Naive B cell (primary cell): ENCODE data around the gene CDK14. TPM values are rescaled to one million over a fixed set of nuclear protein-coding genes. Genes with fewer than 3 reads are reported as not detected.

Source experiments
- ATAC-seq, 2 donors: fragments of 150-1000 bp; cut with Tn5 transposase; 2 replicates each; pipeline ENCODE4 v1.10.0; 2021; ENCODE audit warnings: low read depth in 2 of 2, mild to moderate bottlenecking in 2 of 2, moderate library complexity in 2 of 2
- DNase-seq: peaks from one replicate; pipeline ENCODE4 v3.0.0; 2022
- H3K27ac Mint-ChIP-seq, 6 donors: one replicate each; pipeline ENCODE4 v1.8.0; 2020 to 2022; ENCODE audit warnings: mild to moderate bottlenecking in 6 of 6, mixed read lengths in 6 of 6, moderate library complexity in 5 of 6, inconsistent platforms in 2 of 6
- H3K27me3 Mint-ChIP-seq, 3 donors: one replicate each; pipeline ENCODE4 v1.8.0; 2021 to 2022; ENCODE audit warnings: mixed read lengths in 3 of 3, mild to moderate bottlenecking in 1 of 3
- H3K36me3 Mint-ChIP-seq, 2 donors: one replicate each; pipeline ENCODE4 v1.8.0; 2020 to 2022; ENCODE audit warnings: mixed read lengths in 2 of 2, inconsistent platforms in 1 of 2, mild to moderate bottlenecking in 1 of 2
- H3K4me1 Mint-ChIP-seq, 3 donors: one replicate each; pipeline ENCODE4 v1.8.0; 2020 to 2022; ENCODE audit warnings: mixed read lengths in 3 of 3, inconsistent platforms in 1 of 3, mild to moderate bottlenecking in 1 of 3, moderate library complexity in 1 of 3
- H3K4me3 Mint-ChIP-seq, 8 donors: one replicate each; pipeline ENCODE4 v1.8.0; 2020 to 2022; ENCODE audit warnings: mild to moderate bottlenecking in 8 of 8, mixed read lengths in 8 of 8, moderate library complexity in 8 of 8, inconsistent platforms in 2 of 8
- H3K9me3 Mint-ChIP-seq, 7 donors: one replicate each; pipeline ENCODE4 v1.8.0; 2020 to 2022; ENCODE audit warnings: mixed read lengths in 7 of 7, mild to moderate bottlenecking in 5 of 7, inconsistent platforms in 2 of 7, moderate library complexity in 1 of 7
- polyA plus RNA-seq, 6 donors: library from polyadenylated mRNA; unstranded; fragments of 300-500 nt; fragmentation: Illumina TruSeq; gene quantifications; one replicate each; pipeline ENCODE4 v1.2.3, GENCODE V29; 2021; ENCODE audit warnings: low read depth in 6 of 6

The CDK14 gene
- polyA plus RNA-seq, 6 donors from 2014 or later = 22.8 to 55.5 (median 42.3) TPM

DNA sequence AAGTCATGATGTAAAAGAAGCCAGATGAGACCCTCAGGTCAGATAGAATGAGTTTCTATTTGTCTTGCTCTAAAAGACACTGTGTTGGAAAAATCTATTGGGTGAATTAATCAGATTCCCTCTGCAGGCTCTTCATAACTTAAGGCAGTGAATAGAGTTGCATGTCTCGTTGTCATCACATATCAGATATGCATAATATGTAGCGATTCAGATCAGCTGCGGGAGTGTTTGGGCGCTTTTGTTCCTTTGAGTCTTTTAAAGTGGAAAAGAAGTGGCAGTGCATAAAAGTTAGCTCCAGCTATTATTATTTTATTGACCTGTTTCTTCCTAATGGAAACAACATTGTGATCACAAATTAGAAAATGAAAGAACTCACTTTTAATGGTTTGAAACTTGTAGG, 84.4 kb downstream of the CDK14 start:
- DNase-seq (no peak), ATAC-seq (no peak)

GRCh38 chr7:90681336-90682022, 85.4 kb downstream of the CDK14 start:
- no peak for ATAC-seq
- Mint-ChIP-seq H3K27me3 (no peaks in the 10 kb centered on the region), H3K27ac (no peak overlapping the region), H3K4me1 (peaks cover 12 to 36% (median 34%) of the 10 kb centered on the region in 3 donors), H3K9me3 (no peaks in the 10 kb centered on the region), H3K36me3 (no peaks in the 10 kb centered on the region), H3K4me3 (no peak overlapping the region)
- no peak for DNase-seq

More for the DNA sequence above, 84.4 kb downstream of the CDK14 start:
- peaks cover 17 to 43% (median 41%) of the 10 kb centered on the region in 3 donors for H3K4me1 Mint-ChIP-seq
- no peak overlapping the region for H3K4me3 Mint-ChIP-seq
- no peaks in the 10 kb centered on the region for H3K9me3 Mint-ChIP-seq
- no peaks in the 10 kb centered on the region for H3K36me3 Mint-ChIP-seq
- H3K27me3 Mint-ChIP-seq = no peaks in the 10 kb centered on the region
- H3K27ac Mint-ChIP-seq = no peak overlapping the region

GRCh38 chr7:90686146-90686545, 90.0 kb downstream of the CDK14 start:
- H3K4me1 Mint-ChIP-seq = peaks cover 24 to 45% (median 41%) of the 10 kb centered on the region in 3 donors
- no peak overlapping the region for H3K4me3 Mint-ChIP-seq
- no peaks in the 10 kb centered on the region for H3K36me3 Mint-ChIP-seq
- no peak for ATAC-seq
- no peaks in the 10 kb centered on the region for H3K9me3 Mint-ChIP-seq
- H3K27me3 Mint-ChIP-seq = no peaks in the 10 kb centered on the region
- H3K27ac Mint-ChIP-seq = no peak overlapping the region
- no peak for DNase-seq

DNA sequence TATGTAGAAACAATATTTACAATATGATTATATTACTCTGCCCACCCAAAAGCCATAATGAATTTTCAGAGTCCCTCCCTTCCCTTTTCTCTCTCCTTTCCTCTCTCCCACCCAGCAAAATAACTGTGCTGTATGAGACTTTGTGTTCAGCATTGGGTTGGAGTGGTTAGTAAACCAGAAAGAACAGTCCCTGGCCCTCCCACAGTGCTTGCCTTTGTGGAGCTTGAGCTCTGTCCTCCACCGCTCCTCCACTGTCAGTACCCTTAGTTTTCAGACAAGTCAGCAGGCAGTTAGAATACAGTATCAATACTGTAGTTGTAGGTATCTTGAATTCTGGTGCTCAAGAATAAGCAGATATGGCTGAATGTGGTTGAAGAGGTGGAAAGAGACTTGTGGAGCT, 92.7 kb downstream of the CDK14 start:
- H3K4me1 Mint-ChIP-seq = peaks cover 32 to 46% (median 44%) of the 10 kb centered on the region in 3 donors
- H3K9me3 Mint-ChIP-seq = no peaks in the 10 kb centered on the region
- peaks cover 0 to 4% of the 10 kb centered on the region in 2 donors for H3K36me3 Mint-ChIP-seq
- no peak overlapping the region for H3K4me3 Mint-ChIP-seq
- peak overlapping the region in 3 of 6 donors; percentile 16 to 79 (median 44) for H3K27ac Mint-ChIP-seq
- no peaks in the 10 kb centered on the region for H3K27me3 Mint-ChIP-seq
- DNase-seq = no peak
- no peak for ATAC-seq

DNA sequence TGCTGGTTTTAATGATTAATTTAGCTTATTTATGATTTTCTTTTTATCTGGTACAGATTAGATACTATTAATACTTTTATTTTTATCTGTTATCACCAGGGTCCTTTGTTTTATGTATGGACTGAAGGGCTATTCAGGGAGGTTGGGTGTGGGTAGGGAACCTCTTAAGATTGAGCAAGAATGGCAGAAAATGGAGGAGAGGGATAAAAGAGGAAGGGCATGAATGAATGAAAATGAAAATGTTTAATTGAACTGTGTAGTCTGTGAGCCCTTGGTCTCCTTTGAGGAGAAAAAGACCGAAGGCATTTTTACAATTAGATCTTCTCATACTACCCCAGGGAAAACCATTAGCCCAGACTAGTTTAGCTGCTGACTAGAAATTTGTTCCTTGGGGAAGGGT, 93.1 kb downstream of the CDK14 start:
- no peak for DNase-seq
- ATAC-seq = peak in 1 of 2 donors; percentile 25
- H3K4me1 Mint-ChIP-seq = peaks cover 30 to 44% (median 43%) of the 10 kb centered on the region in 3 donors
- H3K9me3 Mint-ChIP-seq = no peaks in the 10 kb centered on the region
- peak overlapping the region in 2 of 8 donors; percentile 36 to 57 for H3K4me3 Mint-ChIP-seq
- no peaks in the 10 kb centered on the region for H3K27me3 Mint-ChIP-seq
- H3K36me3 Mint-ChIP-seq = peaks cover 0 to 6% of the 10 kb centered on the region in 2 donors
- H3K27ac Mint-ChIP-seq = peak overlapping the region in 3 of 6 donors; percentile 16 to 79 (median 44)

DNA sequence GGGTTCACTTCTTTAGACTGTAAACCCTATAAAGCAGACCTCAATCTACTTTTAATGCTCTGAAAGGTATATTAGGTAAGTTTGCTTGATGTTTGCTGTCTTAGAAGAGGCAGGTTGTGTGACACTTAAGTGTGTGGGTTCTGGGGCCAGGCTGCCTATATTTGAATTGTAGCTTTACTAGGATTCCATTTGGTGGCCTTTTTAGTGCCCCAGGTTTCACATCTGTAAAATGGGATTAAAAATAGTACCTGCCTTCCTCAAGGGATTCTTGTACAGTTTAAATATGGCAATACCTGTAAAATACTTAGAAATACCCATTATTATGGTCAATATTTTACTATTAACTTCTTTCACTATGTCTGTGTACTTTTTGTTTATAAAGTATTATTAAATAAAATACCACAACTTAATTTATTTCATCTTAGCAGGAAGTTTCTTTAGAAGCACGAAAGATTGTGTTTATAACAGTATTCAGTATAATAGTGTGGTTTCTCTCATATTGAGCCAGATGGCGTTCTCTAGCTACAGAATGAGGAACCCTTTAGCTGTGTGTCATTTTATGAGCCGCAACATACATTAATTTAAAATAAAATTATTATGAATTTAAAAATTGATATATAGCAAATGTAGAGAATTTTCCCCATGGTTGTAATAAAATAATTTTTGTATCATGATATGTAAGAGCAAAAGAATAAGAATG, 94.2 kb downstream of the CDK14 start:
- Mint-ChIP-seq H3K36me3 (peaks cover 0 to 6% of the 10 kb centered on the region in 2 donors), H3K4me1 (peaks cover 26 to 40% (median 39%) of the 10 kb centered on the region in 3 donors), H3K4me3 (no peak overlapping the region), H3K27ac (peak overlapping the region in 1 of 6 donors; percentile 22), H3K9me3 (no peaks in the 10 kb centered on the region), H3K27me3 (no peaks in the 10 kb centered on the region)
- ATAC-seq (peak; percentile 71 to 84), DNase-seq (no peak)

DNA sequence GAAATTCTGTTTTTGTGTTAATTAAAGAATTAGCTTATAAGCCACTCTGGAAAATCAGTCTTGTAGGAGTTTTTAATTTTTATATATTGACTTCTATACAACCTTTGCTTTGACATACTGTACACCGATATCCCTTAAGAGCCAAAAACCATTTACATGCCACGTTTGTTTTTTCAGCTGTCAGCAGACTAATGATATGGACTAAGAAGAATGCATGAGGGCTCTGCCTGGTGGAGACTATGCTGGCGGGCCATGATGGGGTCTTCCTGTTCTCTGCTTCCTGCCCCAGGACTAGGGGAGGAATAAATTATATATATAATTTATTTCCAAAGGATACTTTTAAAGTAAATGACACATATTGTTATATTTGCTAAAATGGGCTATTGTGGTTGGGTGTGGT, 96.3 kb downstream of the CDK14 start:
- Mint-ChIP-seq H3K27ac (no peak overlapping the region), H3K36me3 (peaks cover 12 to 14% of the 10 kb centered on the region in 2 donors), H3K4me1 (peaks cover 32 to 43% (median 41%) of the 10 kb centered on the region in 3 donors), H3K4me3 (no peak overlapping the region), H3K27me3 (no peaks in the 10 kb centered on the region), H3K9me3 (peaks cover 0 to 4% (median 0%) of the 10 kb centered on the region in 7 donors)
- ATAC-seq (no peak), DNase-seq (no peak)

DNA sequence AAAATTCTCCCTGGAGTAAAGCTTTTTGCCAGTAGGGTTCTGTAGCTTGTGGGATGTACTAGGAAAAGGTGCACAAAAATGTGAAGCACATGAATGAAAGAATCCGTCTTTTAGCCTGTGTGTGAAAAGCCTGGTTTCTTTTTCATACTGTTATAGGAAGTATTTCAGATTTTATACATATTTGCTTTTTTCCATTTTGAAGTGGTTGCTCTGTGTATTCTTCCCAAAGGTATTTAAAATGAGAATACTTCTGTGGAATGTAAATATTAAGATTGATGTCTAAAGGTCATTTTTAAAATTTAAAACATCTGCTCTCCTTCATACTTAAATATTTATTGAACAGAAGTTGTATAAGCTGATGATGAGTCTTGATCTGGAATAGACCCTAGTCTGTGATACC, 96.8 kb downstream of the CDK14 start:
- peaks cover 12 to 14% of the 10 kb centered on the region in 2 donors for H3K36me3 Mint-ChIP-seq
- no peak overlapping the region for H3K4me3 Mint-ChIP-seq
- DNase-seq (no peak), ATAC-seq (no peak)
- H3K4me1 Mint-ChIP-seq = peaks cover 31 to 39% (median 36%) of the 10 kb centered on the region in 3 donors
- H3K27ac Mint-ChIP-seq = no peak overlapping the region
- peaks cover 0 to 4% (median 0%) of the 10 kb centered on the region in 7 donors for H3K9me3 Mint-ChIP-seq
- no peaks in the 10 kb centered on the region for H3K27me3 Mint-ChIP-seq

DNA sequence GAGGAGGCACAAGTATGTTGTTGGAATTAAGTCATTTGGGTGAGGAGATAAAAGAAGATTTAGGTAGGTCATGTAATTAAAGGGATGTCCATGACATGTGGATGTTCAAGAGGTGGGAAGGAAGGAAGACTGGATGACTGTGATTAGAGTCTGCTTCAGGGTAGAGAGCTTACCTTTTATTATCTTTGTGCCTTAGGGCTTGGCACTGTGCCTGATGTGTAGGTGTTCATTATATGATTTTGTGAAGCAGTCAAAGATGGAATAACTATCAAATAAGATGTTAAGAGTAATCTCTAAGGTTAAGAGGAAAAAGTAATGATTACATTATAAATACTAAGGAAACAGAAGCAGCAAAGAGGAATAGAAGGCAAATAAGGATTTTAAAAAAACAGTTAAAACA, 97.8 kb downstream of the CDK14 start:
- DNase-seq (no peak), ATAC-seq (no peak)
- no peaks in the 10 kb centered on the region for H3K27me3 Mint-ChIP-seq
- H3K4me1 Mint-ChIP-seq = peaks cover 32 to 42% (median 37%) of the 10 kb centered on the region in 3 donors
- H3K36me3 Mint-ChIP-seq = peaks cover 12 to 14% of the 10 kb centered on the region in 2 donors
- no peak overlapping the region for H3K4me3 Mint-ChIP-seq
- H3K27ac Mint-ChIP-seq = peak overlapping the region in 3 of 6 donors; percentile 1 to 18 (median 2)
- H3K9me3 Mint-ChIP-seq = peaks cover 0 to 4% (median 0%) of the 10 kb centered on the region in 7 donors

- ATAC-seq (no peak), DNase-seq (no peak)
- Mint-ChIP-seq H3K27ac (peak overlapping the region in 4 of 6 donors; percentile 29 to 86 (median 66)), H3K9me3 (peaks cover 0 to 4% (median 0%) of the 10 kb centered on the region in 7 donors), H3K36me3 (peaks cover 14 to 15% of the 10 kb centered on the region in 2 donors), H3K4me3 (peak overlapping the region in 1 of 8 donors; percentile 21), H3K27me3 (no peaks in the 10 kb centered on the region), H3K4me1 (peaks cover 36 to 47% (median 45%) of the 10 kb centered on the region in 3 donors)
Observed at GRCh38 chr7:90698616-90699015, 102.5 kb downstream of the CDK14 start.

- no peak for DNase-seq
- peaks cover 33 to 55% (median 47%) of the 10 kb centered on the region in 3 donors for H3K4me1 Mint-ChIP-seq
- peaks cover 10 to 11% of the 10 kb centered on the region in 2 donors for H3K36me3 Mint-ChIP-seq
Observed at GRCh38 chr7:90701021-90701420, 104.9 kb downstream of the CDK14 start.

DNA sequence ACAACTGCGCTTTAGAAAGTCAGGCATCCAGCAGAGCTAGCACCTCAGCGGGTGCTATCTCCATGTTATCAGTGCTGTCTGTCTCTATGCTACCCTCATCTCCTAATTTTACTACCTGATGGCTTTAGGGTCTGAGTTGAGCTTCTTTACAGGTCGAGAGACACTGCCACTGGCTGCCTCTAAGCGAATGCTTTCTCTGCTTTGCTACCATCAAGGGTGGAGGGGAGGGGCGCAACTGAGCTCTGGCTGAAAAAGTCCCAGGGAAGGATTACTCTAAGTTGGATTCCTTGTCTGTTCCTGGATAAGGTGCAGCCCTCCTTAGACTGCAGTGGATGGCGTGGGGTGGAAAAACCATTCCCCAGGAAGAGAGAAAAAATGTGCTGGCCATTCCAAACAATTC, 105.7 kb downstream of the CDK14 start:
- peaks cover 3 to 7% of the 10 kb centered on the region in 2 donors for H3K36me3 Mint-ChIP-seq
- DNase-seq = no peak
- peak overlapping the region in 4 of 8 donors; percentile 2 to 71 (median 35) for H3K4me3 Mint-ChIP-seq
- peaks cover 33 to 56% (median 54%) of the 10 kb centered on the region in 3 donors for H3K4me1 Mint-ChIP-seq
- no peaks in the 10 kb centered on the region for H3K27me3 Mint-ChIP-seq
- peak overlapping the region in 2 of 6 donors; percentile 30 to 89 for H3K27ac Mint-ChIP-seq
- no peak for ATAC-seq
- peaks cover 0 to 2% (median 0%) of the 10 kb centered on the region in 7 donors for H3K9me3 Mint-ChIP-seq

More at GRCh38 chr7:90701021-90701420, 104.9 kb downstream of the CDK14 start:
- peak overlapping the region; percentile 12 to 97 (median 60) for H3K27ac Mint-ChIP-seq
- H3K4me3 Mint-ChIP-seq = peak overlapping the region; percentile 55 to 90 (median 72)
- peak in 1 of 2 donors; percentile 37 for ATAC-seq
- peaks cover 0 to 4% (median 0%) of the 10 kb centered on the region in 7 donors for H3K9me3 Mint-ChIP-seq
- no peaks in the 10 kb centered on the region for H3K27me3 Mint-ChIP-seq

GRCh38 chr7:90705391-90706071, 109.4 kb downstream of the CDK14 start:
- Mint-ChIP-seq H3K9me3 (peaks cover 0 to 2% (median 0%) of the 10 kb centered on the region in 7 donors), H3K4me1 (peaks cover 50 to 72% (median 57%) of the 10 kb centered on the region in 3 donors), H3K36me3 (peaks cover 0 to 5% of the 10 kb centered on the region in 2 donors), H3K4me3 (no peak overlapping the region), H3K27me3 (no peaks in the 10 kb centered on the region), H3K27ac (peak overlapping the region in 3 of 6 donors; percentile 1 to 75 (median 70))
- no peak for ATAC-seq
- DNase-seq = no peak
